Mammary epithelial cell (primary cell): Measurements from ENCODE around the gene DSCAML1.

ENCODE experiments used
- EZH2 ChIP-seq: IDR thresholded peaks from 2 replicates; pipeline ENCODE4 v1.6.1; 2012; ENCODE audit warnings: low read length, inconsistent platforms, borderline replicate concordance
- TF ChIP-seq, protein P1 (sequence below), 2 donors: IDR thresholded peaks in 1 of 2; conservative IDR thresholded peaks in 1 of 2; 2 replicates each; pipeline ENCODE4 v1.5.1; 2011 to 2012; ENCODE audit warnings: inconsistent platforms in 2 of 2, low read length in 2 of 2, mild to moderate bottlenecking in 2 of 2, control low read depth in 1 of 2, low read depth in 1 of 2; ENCODE audit not compliant: insufficient read depth in 1 of 2; ENCODE audit errors: extremely low read depth in 1 of 2

DNA sequence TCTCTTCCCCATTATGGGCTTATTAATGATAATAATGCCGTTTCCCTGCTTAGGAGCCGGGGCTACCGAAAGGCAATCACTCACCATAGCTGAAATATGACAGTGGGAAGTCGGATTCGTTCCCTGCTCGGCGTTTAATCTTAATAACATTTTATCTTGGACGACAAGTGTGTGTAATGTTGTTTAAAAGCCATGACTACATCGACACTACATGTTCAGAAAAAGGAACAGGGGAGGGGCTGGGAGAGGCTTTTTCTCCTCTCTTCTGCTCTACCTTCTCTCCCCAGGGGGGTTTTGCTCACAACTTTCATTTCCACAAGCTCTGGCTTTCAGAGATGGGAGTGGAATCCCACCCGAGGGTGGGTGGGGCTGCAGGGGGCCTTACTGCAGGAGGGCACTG lies 105.5 kb downstream of the DSCAML1 start:
- TF ChIP-seq, protein P1, sequence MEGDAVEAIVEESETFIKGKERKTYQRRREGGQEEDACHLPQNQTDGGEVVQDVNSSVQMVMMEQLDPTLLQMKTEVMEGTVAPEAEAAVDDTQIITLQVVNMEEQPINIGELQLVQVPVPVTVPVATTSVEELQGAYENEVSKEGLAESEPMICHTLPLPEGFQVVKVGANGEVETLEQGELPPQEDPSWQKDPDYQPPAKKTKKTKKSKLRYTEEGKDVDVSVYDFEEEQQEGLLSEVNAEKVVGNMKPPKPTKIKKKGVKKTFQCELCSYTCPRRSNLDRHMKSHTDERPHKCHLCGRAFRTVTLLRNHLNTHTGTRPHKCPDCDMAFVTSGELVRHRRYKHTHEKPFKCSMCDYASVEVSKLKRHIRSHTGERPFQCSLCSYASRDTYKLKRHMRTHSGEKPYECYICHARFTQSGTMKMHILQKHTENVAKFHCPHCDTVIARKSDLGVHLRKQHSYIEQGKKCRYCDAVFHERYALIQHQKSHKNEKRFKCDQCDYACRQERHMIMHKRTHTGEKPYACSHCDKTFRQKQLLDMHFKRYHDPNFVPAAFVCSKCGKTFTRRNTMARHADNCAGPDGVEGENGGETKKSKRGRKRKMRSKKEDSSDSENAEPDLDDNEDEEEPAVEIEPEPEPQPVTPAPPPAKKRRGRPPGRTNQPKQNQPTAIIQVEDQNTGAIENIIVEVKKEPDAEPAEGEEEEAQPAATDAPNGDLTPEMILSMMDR (conservative IDR thresholded peaks at IDR 0.05 in 1 of 2, IDR thresholded peaks at IDR 0.05 in 1 of 2; ENCODE audit: extremely low read depth in 1 of 2, insufficient read depth in 1 of 2, low read depth in 1 of 2, low read length in 2 of 2): no peak
- TF ChIP-seq EZH2: no peak
